Measurements from ENCODE around the gene RELCH.

- TF ChIP-seq EZH2 (IDR thresholded peaks at IDR 0.05) (no peak), FOXP2 (optimal IDR thresholded peaks at IDR 0.05; ENCODE audit: control extremely low read depth, extremely low read length, insufficient read depth) (no peak), POLR2AphosphoS5 (IDR thresholded peaks at IDR 0.05; ENCODE audit: borderline replicate concordance, low read depth, low read length) (no peak)
Observed at GRCh38 chr18:62187543-62188510, 772 bp downstream of the RELCH start.

All from SK-N-MC (cell line).